ENCODE data around the gene CACNA1G. TPM values are rescaled to one million over a fixed set of nuclear protein-coding genes. Genes with fewer than 3 reads are reported as not detected.

The CACNA1G gene
- polyA plus RNA-seq, 1 donor (not counting 4 experiments of a cell fraction or from before 2014, with no cell fraction given): 0.07 TPM

GRCh38 chr17:50590946-50591737, 30.6 kb downstream of the CACNA1G start:
- dilution Hi-C loops (cut with MboI; ENCODE audit: extremely low pct_ligation_motif_present, low sequenced_read_pairs): no loop called here
- TF ChIP-seq, protein P1, sequence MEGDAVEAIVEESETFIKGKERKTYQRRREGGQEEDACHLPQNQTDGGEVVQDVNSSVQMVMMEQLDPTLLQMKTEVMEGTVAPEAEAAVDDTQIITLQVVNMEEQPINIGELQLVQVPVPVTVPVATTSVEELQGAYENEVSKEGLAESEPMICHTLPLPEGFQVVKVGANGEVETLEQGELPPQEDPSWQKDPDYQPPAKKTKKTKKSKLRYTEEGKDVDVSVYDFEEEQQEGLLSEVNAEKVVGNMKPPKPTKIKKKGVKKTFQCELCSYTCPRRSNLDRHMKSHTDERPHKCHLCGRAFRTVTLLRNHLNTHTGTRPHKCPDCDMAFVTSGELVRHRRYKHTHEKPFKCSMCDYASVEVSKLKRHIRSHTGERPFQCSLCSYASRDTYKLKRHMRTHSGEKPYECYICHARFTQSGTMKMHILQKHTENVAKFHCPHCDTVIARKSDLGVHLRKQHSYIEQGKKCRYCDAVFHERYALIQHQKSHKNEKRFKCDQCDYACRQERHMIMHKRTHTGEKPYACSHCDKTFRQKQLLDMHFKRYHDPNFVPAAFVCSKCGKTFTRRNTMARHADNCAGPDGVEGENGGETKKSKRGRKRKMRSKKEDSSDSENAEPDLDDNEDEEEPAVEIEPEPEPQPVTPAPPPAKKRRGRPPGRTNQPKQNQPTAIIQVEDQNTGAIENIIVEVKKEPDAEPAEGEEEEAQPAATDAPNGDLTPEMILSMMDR (optimal IDR thresholded peaks at IDR 0.05 in 1 of 3, IDR thresholded peaks at IDR 0.05 in 1 of 3, conservative IDR thresholded peaks at IDR 0.05 in 1 of 3; ENCODE audit: extremely low read depth in 1 of 3, insufficient read depth in 2 of 3, low read length in 3 of 3): no peak
- no peak for TF ChIP-seq EZH2 (IDR thresholded peaks at IDR 0.05; ENCODE audit: low read length)

GRCh38 chr17:50593321-50593720, 32.8 kb downstream of the CACNA1G start:
- Histone ChIP-seq H4K20me1 (ENCODE audit: control insufficient read depth, extremely low read depth, insufficient read depth, low read length) (no peaks in the 10 kb centered on the region), H3K4me1 (ENCODE audit: control insufficient read depth, extremely low read depth, insufficient read depth, low read length) (no peaks in the 10 kb centered on the region), H3K9me1 (ENCODE audit: control insufficient read depth, extremely low read depth, insufficient read depth, low read length) (no peaks in the 10 kb centered on the region), H3K27me3 (ENCODE audit: control insufficient read depth, extremely low read depth, insufficient read depth, low read length) (peaks cover 10% of the 10 kb centered on the region), H3K9me3 (ENCODE audit: control insufficient read depth, low read depth, low read length) (no peaks in the 10 kb centered on the region), H3K4me3 (ENCODE audit: control insufficient read depth in 2 of 3, extremely low read depth in 1 of 3, insufficient read depth in 2 of 3, low read depth in 1 of 3, low read length in 3 of 3) (no peak overlapping the region), H3K79me2 (ENCODE audit: control insufficient read depth, insufficient read depth, low read length) (no peaks in the 10 kb centered on the region), H3K36me3 (ENCODE audit: control insufficient read depth in 2 of 2, extremely low read depth in 1 of 2, insufficient read depth in 2 of 2, low read length in 2 of 2) (no peaks in the 10 kb centered on the region), H3K27ac (ENCODE audit: control insufficient read depth, insufficient read depth, low read length) (no peak overlapping the region), H3K9ac (ENCODE audit: control insufficient read depth, extremely low read depth, insufficient read depth, low read length) (no peak overlapping the region), H3K4me2 (ENCODE audit: control insufficient read depth, extremely low read depth, insufficient read depth, low read depth, low read length) (no peak overlapping the region), H2AFZ (ENCODE audit: control insufficient read depth, low read length) (no peak overlapping the region)
- FAIRE-seq (no peak), DNase-seq (ENCODE audit: low read depth, low spot score) (no peak)
- dilution Hi-C loops (cut with MboI; ENCODE audit: extremely low pct_ligation_motif_present, low sequenced_read_pairs): no loop called here
- TF ChIP-seq, protein P1 (optimal IDR thresholded peaks at IDR 0.05 in 1 of 3, IDR thresholded peaks at IDR 0.05 in 1 of 3, conservative IDR thresholded peaks at IDR 0.05 in 1 of 3; ENCODE audit: extremely low read depth in 1 of 3, insufficient read depth in 2 of 3, low read length in 3 of 3): no peak
- no peak for TF ChIP-seq EZH2 (IDR thresholded peaks at IDR 0.05; ENCODE audit: low read length)

More at GRCh38 chr17:50590946-50591737, 30.6 kb downstream of the CACNA1G start:
- DNase-seq (ENCODE audit: low read depth, low spot score): no peak
- Histone ChIP-seq H3K79me2 (ENCODE audit: control insufficient read depth, insufficient read depth, low read length) (no peaks in the 10 kb centered on the region), H3K27ac (ENCODE audit: control insufficient read depth, insufficient read depth, low read length) (no peak overlapping the region), H4K20me1 (ENCODE audit: control insufficient read depth, extremely low read depth, insufficient read depth, low read length) (no peaks in the 10 kb centered on the region), H3K36me3 (ENCODE audit: control insufficient read depth in 2 of 2, extremely low read depth in 1 of 2, insufficient read depth in 2 of 2, low read length in 2 of 2) (no peaks in the 10 kb centered on the region), H3K27me3 (ENCODE audit: control insufficient read depth, extremely low read depth, insufficient read depth, low read length) (peaks cover 9% of the 10 kb centered on the region), H2AFZ (ENCODE audit: control insufficient read depth, low read length) (no peak overlapping the region), H3K9me1 (ENCODE audit: control insufficient read depth, extremely low read depth, insufficient read depth, low read length) (no peaks in the 10 kb centered on the region), H3K9ac (ENCODE audit: control insufficient read depth, extremely low read depth, insufficient read depth, low read length) (no peak overlapping the region), H3K4me1 (ENCODE audit: control insufficient read depth, extremely low read depth, insufficient read depth, low read length) (no peaks in the 10 kb centered on the region), H3K4me3 (ENCODE audit: control insufficient read depth in 2 of 3, extremely low read depth in 1 of 3, insufficient read depth in 2 of 3, low read depth in 1 of 3, low read length in 3 of 3) (no peak overlapping the region), H3K4me2 (ENCODE audit: control insufficient read depth, extremely low read depth, insufficient read depth, low read depth, low read length) (no peak overlapping the region), H3K9me3 (ENCODE audit: control insufficient read depth, low read depth, low read length) (no peaks in the 10 kb centered on the region)
- FAIRE-seq: no peak
